H9 (cell line): ENCODE measurements around the gene WIZ. TPM values are rescaled to one million over a fixed set of nuclear protein-coding genes. Genes with fewer than 3 reads are reported as not detected.

Experiments
- DNase-seq: peaks from one replicate; pipeline ENCODE4 v3.0.0-alpha.2; 2017
- H2AFZ ChIP-seq: one replicate; pipeline ENCODE4 v1.6.1; 2013; ENCODE audit warnings: mild to moderate bottlenecking, low read length, control low read depth, moderate library complexity
- H2AK5ac ChIP-seq: 2 replicates; pipeline ENCODE4 v1.6.1; 2013; ENCODE audit warnings: low read length, control low read depth, mixed read lengths; ENCODE audit not compliant: insufficient read length
- H2BK120ac ChIP-seq: one replicate; pipeline ENCODE4 v1.6.1; 2013; ENCODE audit warnings: low read depth, mild to moderate bottlenecking, low read length, control low read depth, inconsistent platforms; ENCODE audit not compliant: poor library complexity, severe bottlenecking
- H2BK12ac ChIP-seq: 2 replicates; pipeline ENCODE4 v1.6.1; 2013; ENCODE audit warnings: low read length, control low read depth, mixed read lengths, low read depth; ENCODE audit not compliant: insufficient read length
- H2BK15ac ChIP-seq: 2 replicates; pipeline ENCODE4 v1.6.1; 2013; ENCODE audit warnings: low read depth, low read length, control low read depth
- H2BK20ac ChIP-seq: one replicate; pipeline ENCODE4 v1.6.1; 2013; ENCODE audit warnings: low read depth, mild to moderate bottlenecking, low read length, control low read depth, inconsistent platforms; ENCODE audit not compliant: poor library complexity, severe bottlenecking
- H2BK5ac ChIP-seq: 2 replicates; pipeline ENCODE4 v1.6.1; 2013; ENCODE audit warnings: low read length, control low read depth, mixed read lengths; ENCODE audit not compliant: insufficient read length
- H3K14ac ChIP-seq: 2 replicates; pipeline ENCODE4 v1.6.1; 2013; ENCODE audit warnings: low read length, control low read depth; ENCODE audit not compliant: insufficient read depth
- H3K18ac ChIP-seq: 2 replicates; pipeline ENCODE4 v1.6.1; 2013; ENCODE audit warnings: low read depth, mild to moderate bottlenecking, mixed read lengths, low read length, control low read depth; ENCODE audit not compliant: insufficient read length
- H3K23ac ChIP-seq: 2 replicates; pipeline ENCODE4 v1.6.1; 2013; ENCODE audit warnings: low read length, control low read depth, mixed read lengths, low read depth; ENCODE audit not compliant: insufficient read length
- H3K23me2 ChIP-seq: 2 replicates; pipeline ENCODE4 v1.6.1; 2013; ENCODE audit warnings: low read depth, mild to moderate bottlenecking, mixed read lengths, low read length, control low read depth; ENCODE audit not compliant: insufficient read length, poor library complexity, severe bottlenecking
- H3K27ac ChIP-seq: 2 replicates; pipeline ENCODE4 v1.5.1; 2013; ENCODE audit warnings: low read length, control low read depth, mixed read lengths, low read depth; ENCODE audit not compliant: insufficient read length
- H3K27me3 ChIP-seq: 2 replicates; pipeline ENCODE4 v1.6.1; 2013; ENCODE audit warnings: low read length, control low read depth, inconsistent platforms; ENCODE audit not compliant: insufficient read depth
- H3K4ac ChIP-seq: 2 replicates; pipeline ENCODE4 v1.6.1; 2013; ENCODE audit warnings: low read depth, mild to moderate bottlenecking, control low read depth, inconsistent platforms, low read length, moderate library complexity
- H3K4me1 ChIP-seq: 2 replicates; pipeline ENCODE4 v1.6.1; 2013; ENCODE audit warnings: low read length, control low read depth, inconsistent platforms; ENCODE audit not compliant: insufficient read depth
- H3K4me2 ChIP-seq: 2 replicates; pipeline ENCODE4 v1.6.1; 2013; ENCODE audit warnings: low read length, control low read depth, mixed read lengths; ENCODE audit not compliant: insufficient read length, insufficient read depth
- H3K56ac ChIP-seq: 2 replicates; pipeline ENCODE4 v1.6.1; 2013; ENCODE audit warnings: low read depth, mild to moderate bottlenecking, mixed read lengths, low read length, control low read depth; ENCODE audit not compliant: insufficient read length
- H3K79me1 ChIP-seq: 2 replicates; pipeline ENCODE4 v1.6.1; 2013; ENCODE audit warnings: low read depth, mild to moderate bottlenecking, moderate library complexity, low read length, control low read depth, inconsistent platforms; ENCODE audit not compliant: insufficient read depth, poor library complexity, severe bottlenecking
- H3K79me2 ChIP-seq: 2 replicates; pipeline ENCODE4 v1.6.1; 2013; ENCODE audit warnings: low read length, control low read depth, inconsistent platforms; ENCODE audit not compliant: insufficient read depth
- H3K9ac ChIP-seq: 2 replicates; pipeline ENCODE4 v1.6.1; 2013; ENCODE audit warnings: low read length, control low read depth, mixed read lengths; ENCODE audit not compliant: insufficient read length; ENCODE audit errors: extremely low read depth
- H3K9me3 ChIP-seq: one replicate; pipeline ENCODE4 v1.6.1; 2013; ENCODE audit warnings: low read depth, low read length, inconsistent platforms; ENCODE audit not compliant: control insufficient read depth
- H3T11ph ChIP-seq: one replicate; pipeline ENCODE4 v1.6.1; 2013; ENCODE audit warnings: mild to moderate bottlenecking, low read length, control low read depth, inconsistent platforms
- H4K20me1 ChIP-seq: one replicate; pipeline ENCODE4 v1.6.1; 2013; ENCODE audit not compliant: control insufficient read depth, insufficient read length, insufficient read depth
- H4K5ac ChIP-seq: 2 replicates; pipeline ENCODE4 v1.6.1; 2013; ENCODE audit warnings: low read depth, mild to moderate bottlenecking, mixed read lengths, low read length, control low read depth; ENCODE audit not compliant: insufficient read length
- H4K8ac ChIP-seq: replicated peaks from 2 replicates; pipeline ENCODE4 v1.6.1; 2013; ENCODE audit warnings: low read length, control low read depth, mixed read lengths, low read depth; ENCODE audit not compliant: insufficient read length
- H4K91ac ChIP-seq: 2 replicates; pipeline ENCODE4 v1.6.1; 2013; ENCODE audit warnings: low read depth, mild to moderate bottlenecking, moderate library complexity, mixed read lengths, low read length, control low read depth; ENCODE audit not compliant: insufficient read length
- H3K27ac Mint-ChIP-seq, 3 experiments: 2 replicates in 2 of 3; 3 replicates in 1 of 3; pipeline ENCODE4 v1.8.0; 2020 to 2021; ENCODE audit warnings: mixed read lengths in 3 of 3, mild to moderate bottlenecking in 1 of 3, moderate library complexity in 1 of 3
- H3K27me3 Mint-ChIP-seq: 2 replicates; pipeline ENCODE4 v1.8.0; 2021; ENCODE audit warnings: low read depth, mild to moderate bottlenecking, moderate library complexity, mixed read lengths
- H3K36me3 Mint-ChIP-seq, 3 experiments: 2 replicates in 2 of 3; 3 replicates in 1 of 3; pipeline ENCODE4 v1.8.0; 2020 to 2021; ENCODE audit warnings: low read depth in 3 of 3, mixed read lengths in 3 of 3; ENCODE audit not compliant: insufficient read depth in 1 of 3
- H3K4me1 Mint-ChIP-seq, 2 experiments: 2 replicates each; pipeline ENCODE4 v1.8.0; 2020; ENCODE audit warnings: mixed read lengths in 2 of 2
- H3K4me3 Mint-ChIP-seq, 2 experiments: 2 replicates in 1 of 2; 3 replicates in 1 of 2; pipeline ENCODE4 v1.8.0; 2020 to 2021; ENCODE audit warnings: mild to moderate bottlenecking in 2 of 2, mixed read lengths in 2 of 2, moderate library complexity in 1 of 2
- H3K9me3 Mint-ChIP-seq, 2 experiments: 2 replicates in 1 of 2; 3 replicates in 1 of 2; pipeline ENCODE4 v1.8.0; 2020; ENCODE audit warnings: mild to moderate bottlenecking in 2 of 2, mixed read lengths in 2 of 2, moderate library complexity in 1 of 2
- CTCF ChIP-seq: fragments of 200-600 bp; sonication (generic); conservative IDR thresholded peaks from 3 replicates; pipeline ENCODE4 v1.8.0; 2021; ENCODE audit warnings: antibody characterized with exemption, mild to moderate bottlenecking
- whole genome bisulfite sequencing: extraction: QIAGEN DNeasy Blood & Tissue Kit; methylation state at CpG from one replicate; pipeline ENCODE4 v1.1.7; 2013; ENCODE audit warnings: missing lambda C conversion rate, low lambda C conversion rate, mixed read lengths; ENCODE audit not compliant: insufficient read length; ENCODE audit errors: extremely low coverage; 5-methylcytosine and 5-hydroxymethylcytosine counted together
- total RNA-seq: library from RNA; stranded (reverse); gene quantifications from 2 replicates; pipeline ENCODE4 v1.2.1, GENCODE V29; 2021

The WIZ gene
- total RNA-seq, 1 experiment from 2014 or later: 33.3 TPM

- Histone ChIP-seq H3K79me2 (no peaks in the 10 kb centered on the region), H2BK20ac (no peak overlapping the region), H3K4me1 (no peaks in the 10 kb centered on the region), H3K4ac (no peak overlapping the region), H3K14ac (no peak overlapping the region), H2BK12ac (no peak overlapping the region), H4K5ac (no peak overlapping the region), H2BK120ac (no peak overlapping the region), H3K23me2 (peaks cover 19% of the 10 kb centered on the region), H3K4me2 (peak overlapping the region; percentile 52), H2BK5ac (no peak overlapping the region), H2AK5ac (no peak overlapping the region), H3K23ac (no peak overlapping the region), H3K56ac (no peak overlapping the region), H4K20me1 (no peaks in the 10 kb centered on the region), H4K91ac (no peak overlapping the region), H3K9me3 (no peaks in the 10 kb centered on the region), H4K8ac (no peak overlapping the region), H3K9ac (no peak overlapping the region), H3K27me3 (peaks cover 14% of the 10 kb centered on the region; the same call in 1 of the 2 replicates), H3K79me1 (no peaks in the 10 kb centered on the region), H2BK15ac (no peak overlapping the region), H2AFZ (no peak overlapping the region), H3T11ph (no peak overlapping the region), H3K27ac (no peak overlapping the region), H3K18ac (no peak overlapping the region)
- peak; percentile 99 for DNase-seq
- WGBS: no CpG with 5 or more reads among the region's 86 CpGs
- peaks cover 7 to 16% of the 10 kb centered on the region in 2 experiments for H3K4me1 Mint-ChIP-seq
- H3K27me3 Mint-ChIP-seq: peaks cover 87% of the 10 kb centered on the region
- peak overlapping the region; percentile 42 to 72; a peak in 4 of 5 replicates for H3K4me3 Mint-ChIP-seq
- no peak for TF ChIP-seq CTCF
- H3K9me3 Mint-ChIP-seq: no peaks in the 10 kb centered on the region; a peak in 4 of 5 replicates
- H3K36me3 Mint-ChIP-seq: no peaks in the 10 kb centered on the region
- no peak overlapping the region for H3K27ac Mint-ChIP-seq
These were observed 7.3 kb upstream of the WIZ start for GRCh38 chr19:15456871-15457700.
